IMR-90 (cell line): ENCODE results near the gene NYAP1. TPM values are rescaled to one million over a fixed set of nuclear protein-coding genes. Genes with fewer than 3 reads are reported as not detected.

ENCODE experiments used
- ATAC-seq: fragments of 200-7000 bp; cut with Tn5 transposase; 2 replicates; pipeline ENCODE4 v1.9.1; 2020; ENCODE audit warnings: low read depth, mild to moderate bottlenecking, moderate library complexity
- BruUV-seq: library from RNA; stranded (reverse); fragments of 400-500 nt; replicated peaks from 2 replicates; lab custom pipeline; 2021; lab: Mats Ljungman, UMichigan
- CTCF ChIA-PET: fragments of 300-600 bp; formaldehyde crosslinking; extraction: SDS; loops from one replicate; lab custom pipeline; 2021; ENCODE audit warnings: antibody characterized with exemption; lab: Yijun Ruan, JAX
- POLR2A ChIA-PET: fragments of 300-600 bp; sonication (Branson Sonifier 250); formaldehyde crosslinking; loops from one replicate; lab custom pipeline; 2022; ENCODE audit warnings: antibody characterized with exemption; ENCODE audit not compliant: unreplicated experiment; lab: Charles Lee
- DNase-seq: peaks from one replicate; pipeline ENCODE4 v3.0.0; 2013
- H2AFZ ChIP-seq: replicated peaks from 2 replicates; pipeline ENCODE3; 2013; ENCODE audit warnings: low read length, mild to moderate bottlenecking; ENCODE audit not compliant: poor library complexity
- H2AK5ac ChIP-seq: 2 replicates; pipeline ENCODE4 v1.6.1; 2013; ENCODE audit warnings: low read depth, low read length, inconsistent platforms
- H2AK9ac ChIP-seq: replicated peaks from 2 replicates; pipeline ENCODE3; 2013; ENCODE audit warnings: mild to moderate bottlenecking, low read depth, low read length, moderate library complexity; ENCODE audit not compliant: poor library complexity
- H2BK120ac ChIP-seq: 2 replicates; pipeline ENCODE4 v1.6.1; 2013; ENCODE audit warnings: low read depth, low read length, inconsistent platforms
- H2BK15ac ChIP-seq: 3 replicates; pipeline ENCODE4 v1.6.1; 2013; ENCODE audit warnings: low read depth, low read length, inconsistent platforms
- H2BK20ac ChIP-seq: 2 replicates; pipeline ENCODE4 v1.6.1; 2013; ENCODE audit warnings: low read depth, mild to moderate bottlenecking, inconsistent platforms, low read length, moderate library complexity
- H2BK5ac ChIP-seq: 2 replicates; pipeline ENCODE4 v1.6.1; 2013; ENCODE audit warnings: mild to moderate bottlenecking, low read depth, low read length, inconsistent platforms; ENCODE audit not compliant: poor library complexity, severe bottlenecking
- H3K14ac ChIP-seq: replicated peaks from 2 replicates; pipeline ENCODE4 v1.6.1; 2013; ENCODE audit warnings: low read depth, low read length, inconsistent platforms
- H3K18ac ChIP-seq: 2 replicates; pipeline ENCODE4 v1.6.1; 2013; ENCODE audit warnings: low read depth, low read length, control low read depth
- H3K23ac ChIP-seq: 2 replicates; pipeline ENCODE4 v1.6.1; 2013; ENCODE audit warnings: low read depth, low read length, inconsistent platforms
- H3K27ac ChIP-seq: 2 replicates; pipeline ENCODE4 v1.5.1; 2013; ENCODE audit warnings: mild to moderate bottlenecking, control low read depth, low read length; ENCODE audit not compliant: insufficient read depth
- H3K27me3 ChIP-seq: 2 replicates; pipeline ENCODE4 v1.6.1; 2013; ENCODE audit warnings: low read length; ENCODE audit not compliant: control insufficient read depth, insufficient read depth
- H3K36me3 ChIP-seq: 2 replicates; pipeline ENCODE4 v1.6.1; 2013; ENCODE audit warnings: low read length, mixed read lengths; ENCODE audit not compliant: control insufficient read depth, insufficient read depth
- H3K4ac ChIP-seq: 2 replicates; pipeline ENCODE4 v1.6.1; 2013; ENCODE audit warnings: low read depth, low read length, inconsistent platforms
- H3K4me1 ChIP-seq: 2 replicates; pipeline ENCODE4 v1.6.1; 2013; ENCODE audit warnings: low read length, mixed read lengths; ENCODE audit not compliant: control insufficient read depth, insufficient read depth
- H3K4me2 ChIP-seq: 2 replicates; pipeline ENCODE4 v1.6.1; 2013; ENCODE audit warnings: low read depth, mild to moderate bottlenecking, control low read depth, low read length, moderate library complexity
- H3K4me3 ChIP-seq: 2 replicates; pipeline ENCODE4 v1.5.1; 2013; ENCODE audit warnings: low read depth, mild to moderate bottlenecking, control low read depth, low read length, moderate library complexity; ENCODE audit not compliant: insufficient read depth
- H3K56ac ChIP-seq: 2 replicates; pipeline ENCODE4 v1.6.1; 2013; ENCODE audit warnings: low read length, inconsistent platforms; ENCODE audit not compliant: insufficient read depth; ENCODE audit errors: extremely low read depth
- H3K79me1 ChIP-seq, 2 experiments: 2 replicates each; pipeline ENCODE4 v1.6.1; 2013; ENCODE audit warnings: low read length in 2 of 2, inconsistent platforms in 1 of 2, low read depth in 1 of 2
- H3K9ac ChIP-seq: 2 replicates; pipeline ENCODE4 v1.6.1; 2013; ENCODE audit warnings: low read depth, low read length, control low read depth
- H3K9me1 ChIP-seq: 2 replicates; pipeline ENCODE4 v1.6.1; 2013; ENCODE audit warnings: low read length, inconsistent platforms; ENCODE audit not compliant: insufficient read depth
- H3K9me3 ChIP-seq: 2 replicates; pipeline ENCODE4 v1.6.1; 2013; ENCODE audit warnings: low read length; ENCODE audit not compliant: control insufficient read depth, insufficient read depth
- H4K20me1 ChIP-seq: 2 replicates; pipeline ENCODE4 v1.6.1; 2013; ENCODE audit warnings: low read length, inconsistent platforms; ENCODE audit not compliant: insufficient read depth
- H4K5ac ChIP-seq: 2 replicates; pipeline ENCODE4 v1.6.1; 2013; ENCODE audit warnings: mild to moderate bottlenecking, low read depth, low read length, control low read depth
- H4K8ac ChIP-seq, 2 experiments: 2 replicates each; pipeline ENCODE4 v1.6.1; 2013; ENCODE audit warnings: low read depth in 2 of 2, low read length in 2 of 2, control low read depth in 1 of 2, inconsistent platforms in 1 of 2
- H4K91ac ChIP-seq: 2 replicates; pipeline ENCODE4 v1.6.1; 2013; ENCODE audit warnings: low read depth, low read length, inconsistent platforms; ENCODE audit not compliant: insufficient read depth
- CHD1 ChIP-seq: IDR thresholded peaks from 2 replicates; pipeline ENCODE4 v1.6.1; 2012; ENCODE audit warnings: low read depth, low read length, improper control_type of control experiment
- CTCF ChIP-seq: conservative IDR thresholded peaks from 2 replicates; pipeline ENCODE4 v1.5.1; 2012; ENCODE audit warnings: mild to moderate bottlenecking, low read depth, low read length, improper control_type of control experiment
- FOS ChIP-seq: fragments of 150-350 bp; IDR thresholded peaks from 2 replicates; pipeline ENCODE4 v1.6.1; 2016; ENCODE audit warnings: low read depth, low read length
- MAZ ChIP-seq: IDR thresholded peaks from 2 replicates; pipeline ENCODE4 v1.6.1; 2012; ENCODE audit warnings: low read depth, mild to moderate bottlenecking, low read length, improper control_type of control experiment, moderate library complexity, borderline replicate concordance
- MXI1 ChIP-seq: IDR thresholded peaks from 2 replicates; pipeline ENCODE4 v1.6.1; 2012; ENCODE audit warnings: low read depth, mild to moderate bottlenecking, low read length, moderate library complexity, borderline replicate concordance
- NFE2L2 ChIP-seq: fragments of 150-350 bp; IDR thresholded peaks from 2 replicates; pipeline ENCODE4 v1.6.1; 2016; ENCODE audit warnings: low read depth, mild to moderate bottlenecking, low read length
- RAD21 ChIP-seq: IDR thresholded peaks from 2 replicates; pipeline ENCODE4 v1.6.1; 2012; ENCODE audit warnings: low read length, improper control_type of control experiment
- RFX5 ChIP-seq: IDR thresholded peaks from 2 replicates; pipeline ENCODE4 v1.8.0; 2012; ENCODE audit warnings: low read depth, mild to moderate bottlenecking, low read length, moderate library complexity
- WGBS, 2 experiments: methylation state at CpG; one replicate each; pipeline versions ENCODE4 v1.1.5 to v1.1.7; 2013; ENCODE audit warnings: missing lambda C conversion rate in 2 of 2; ENCODE audit not compliant: insufficient read length in 1 of 2; ENCODE audit errors: extremely low coverage in 2 of 2; 5-methylcytosine and 5-hydroxymethylcytosine counted together
- dilution Hi-C: fragments of 300-500 bp; cut with HindIII; formaldehyde crosslinking; loops from one replicate; pipeline ENCODE4 v1.14.3; 2018; ENCODE audit warnings: low sequenced_read_pairs; ENCODE audit not compliant: unreplicated experiment
- in situ Hi-C: fragments of 300-500 bp; cut with MboI; formaldehyde crosslinking; loops from 3 replicates; pipeline ENCODE4 v1.14.3; 2019; ENCODE audit warnings: low sequenced_read_pairs, inconsistent platforms, mixed read lengths
- intact Hi-C: fragments of 100-400 bp; cut with micrococcal nuclease; formaldehyde crosslinking; loops from 2 replicates; pipeline ENCODE4 v1.10.0; 2022
- polyA plus RNA-seq, 3 experiments: library from polyadenylated mRNA; depleted of rRNA; stranded (reverse); fragments of >200 nt; gene quantifications; 2 replicates each; pipeline ENCODE4 v1.2.3, GENCODE V29; 2012; ENCODE audit warnings: low replicate concordance in 1 of 3
- total RNA-seq: library from RNA; depleted of rRNA; stranded (reverse); fragments of >200 nt; gene quantifications from 2 replicates; pipeline ENCODE4 v1.2.3, GENCODE V29; 2012

Gene NYAP1
- total and polyA plus RNA-seq, 2 of the 4 experiments (the other 2 are of a cell fraction) = 0.18 to 1.3 TPM

DNA sequence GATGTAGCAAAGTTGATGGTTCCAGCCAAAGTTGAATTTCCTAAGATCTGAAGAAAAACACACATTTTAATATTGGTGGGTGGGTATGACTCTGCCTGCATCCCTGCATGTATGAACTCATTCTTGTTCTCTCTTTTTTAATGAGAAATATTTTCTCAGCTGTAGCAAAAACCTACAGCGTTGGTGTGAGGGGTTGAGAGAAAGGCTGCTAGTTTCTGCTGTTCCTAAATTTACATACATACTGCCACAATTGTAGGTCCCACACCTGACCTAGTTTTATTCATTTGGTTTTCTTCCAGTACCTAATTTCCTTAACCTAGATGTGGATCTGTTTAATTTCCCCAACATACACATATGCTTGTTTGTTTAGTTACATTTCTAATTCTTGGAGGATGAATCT lies 59.9 kb downstream of the NYAP1 start:
- Histone ChIP-seq H2BK120ac (no peak overlapping the region), H2BK5ac (no peak overlapping the region), H3K56ac (no peak overlapping the region), H3K9me3 (no peaks in the 10 kb centered on the region), H3K23ac (no peak overlapping the region), H2AFZ (no peak overlapping the region), H3K4me3 (no peak overlapping the region), H2AK9ac (no peak overlapping the region), H3K9me1 (peaks cover 23% of the 10 kb centered on the region), H2AK5ac (no peak overlapping the region), H3K27me3 (no peaks in the 10 kb centered on the region), H3K18ac (no peak overlapping the region), H3K4me1 (peaks cover 29% of the 10 kb centered on the region), H3K4me2 (no peak overlapping the region), H3K27ac (no peak overlapping the region), H3K4ac (no peak overlapping the region), H4K20me1 (no peaks in the 10 kb centered on the region), H3K14ac (no peak overlapping the region), H2BK20ac (no peak overlapping the region), H4K91ac (no peak overlapping the region), H3K79me1 (peaks cover 27 to 45% of the 10 kb centered on the region in 2 experiments), H3K9ac (no peak overlapping the region), H3K36me3 (no peaks in the 10 kb centered on the region), H2BK15ac (no peak overlapping the region), H4K5ac (no peak overlapping the region), H4K8ac (no peak overlapping the region)
- TF ChIP-seq CHD1 = no peak
- no peak for TF ChIP-seq MXI1
- TF ChIP-seq MAZ = no peak
- no peak for TF ChIP-seq RAD21
- no peak for TF ChIP-seq NFE2L2
- TF ChIP-seq RFX5 = no peak
- no peak for TF ChIP-seq CTCF
- TF ChIP-seq FOS = no peak
- no TSS peak for BruUV-seq
- no peak for ATAC-seq
- no CpG with 5 or more reads among the region's 1 CpG for WGBS, 2 experiments
- no peak for DNase-seq
- CTCF ChIA-PET = no interaction called here
- in situ Hi-C loops = loop anchor here (5.0 kb wide), 1 partner anchor 61 kb away; the partner anchor contains the start of gene NYAP1
- dilution Hi-C loops = no loop called here
- POLR2A ChIA-PET = no interaction called here
- intact Hi-C loops = no loop called here
